ENCODE measurements around the gene ZMYND15. TPM values are rescaled to one million over a fixed set of nuclear protein-coding genes. Genes with fewer than 3 reads are reported as not detected.

ZMYND15 gene
- total and polyA plus RNA-seq, 2 of the 13 experiments (the other 11 are each of a cell fraction or from before 2014, with no cell fraction given), result 0.24 to 2.7 TPM

DNA sequence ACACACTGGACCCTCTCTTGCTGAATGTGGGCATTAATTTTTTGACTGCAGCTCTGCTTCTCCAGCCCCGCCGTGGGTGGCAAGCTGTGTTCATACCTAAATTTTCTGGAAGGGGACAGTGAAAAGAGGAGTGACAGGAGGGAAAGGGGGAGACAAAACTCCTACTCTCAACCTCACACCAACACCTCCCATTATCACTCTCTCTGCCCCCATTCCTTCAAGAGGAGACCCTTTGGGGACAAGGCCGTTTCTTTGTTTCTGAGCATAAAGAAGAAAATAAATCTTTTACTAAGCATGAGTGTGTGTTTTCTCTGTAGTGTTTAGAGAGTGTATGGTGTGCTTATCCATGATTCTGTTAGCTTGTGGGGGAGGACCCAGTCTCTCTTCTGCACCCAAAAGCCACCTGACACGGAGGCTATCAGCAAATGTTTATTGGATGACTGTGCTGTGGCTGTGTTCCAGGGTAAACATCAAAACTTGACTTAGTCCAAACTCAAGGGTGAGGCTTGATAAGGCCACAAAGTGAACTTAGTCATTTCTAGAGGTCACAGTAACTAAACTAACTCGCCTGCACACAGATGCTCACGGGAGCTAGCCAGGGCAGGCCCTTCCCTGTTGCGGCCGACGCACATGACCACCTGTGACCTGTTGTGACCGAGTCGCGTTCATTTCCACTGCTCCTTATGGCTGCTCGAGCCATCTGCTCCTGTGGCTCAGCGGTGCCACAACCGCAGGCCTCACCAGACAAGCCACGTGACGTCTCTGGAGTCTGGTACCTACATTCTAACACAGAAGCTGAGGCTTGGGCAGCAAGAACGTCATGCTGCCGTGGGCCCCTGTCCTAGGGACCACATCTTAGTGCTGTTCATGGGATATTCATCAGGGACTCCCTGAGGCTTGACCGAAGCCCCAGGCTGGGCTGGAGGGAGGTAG lies 18.2 kb upstream of the ZMYND15 start (continued):
- TF ChIP-seq, protein P1, sequence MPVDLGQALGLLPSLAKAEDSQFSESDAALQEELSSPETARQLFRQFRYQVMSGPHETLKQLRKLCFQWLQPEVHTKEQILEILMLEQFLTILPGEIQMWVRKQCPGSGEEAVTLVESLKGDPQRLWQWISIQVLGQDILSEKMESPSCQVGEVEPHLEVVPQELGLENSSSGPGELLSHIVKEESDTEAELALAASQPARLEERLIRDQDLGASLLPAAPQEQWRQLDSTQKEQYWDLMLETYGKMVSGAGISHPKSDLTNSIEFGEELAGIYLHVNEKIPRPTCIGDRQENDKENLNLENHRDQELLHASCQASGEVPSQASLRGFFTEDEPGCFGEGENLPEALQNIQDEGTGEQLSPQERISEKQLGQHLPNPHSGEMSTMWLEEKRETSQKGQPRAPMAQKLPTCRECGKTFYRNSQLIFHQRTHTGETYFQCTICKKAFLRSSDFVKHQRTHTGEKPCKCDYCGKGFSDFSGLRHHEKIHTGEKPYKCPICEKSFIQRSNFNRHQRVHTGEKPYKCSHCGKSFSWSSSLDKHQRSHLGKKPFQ (CRISPR knock-in tag; IDR thresholded peaks at IDR 0.05; ENCODE audit: insufficient replicate concordance), result no peak
- TF ChIP-seq HNRNPLL (IDR thresholded peaks at IDR 0.05; ENCODE audit: low read depth, low read length, poor library complexity, severe bottlenecking), result peak; percentile 51
- TF ChIP-seq HNRNPUL1 (IDR thresholded peaks at IDR 0.05; ENCODE audit: low read depth, low read length), result no peak
- no peak for TF ChIP-seq RFX1 (IDR thresholded peaks at IDR 0.05)
- TF ChIP-seq ZNF343 (CRISPR knock-in tag; IDR thresholded peaks at IDR 0.05), result no peak
- TF ChIP-seq ETV5 (CRISPR knock-in tag; IDR thresholded peaks at IDR 0.05; ENCODE audit: borderline replicate concordance), result peak; percentile 36; the same call in 1 of the 2 replicates
- no peak for TF ChIP-seq XBP1 (CRISPR knock-in tag; IDR thresholded peaks at IDR 0.05)
- no peak for TF ChIP-seq ZNF468 (CRISPR knock-in tag; IDR thresholded peaks at IDR 0.05)
- TF ChIP-seq ZNF124 (CRISPR knock-in tag; IDR thresholded peaks at IDR 0.05), result no peak
- TF ChIP-seq ZNF720 (CRISPR knock-in tag; IDR thresholded peaks at IDR 0.05), result no peak
- TF ChIP-seq, protein P2, sequence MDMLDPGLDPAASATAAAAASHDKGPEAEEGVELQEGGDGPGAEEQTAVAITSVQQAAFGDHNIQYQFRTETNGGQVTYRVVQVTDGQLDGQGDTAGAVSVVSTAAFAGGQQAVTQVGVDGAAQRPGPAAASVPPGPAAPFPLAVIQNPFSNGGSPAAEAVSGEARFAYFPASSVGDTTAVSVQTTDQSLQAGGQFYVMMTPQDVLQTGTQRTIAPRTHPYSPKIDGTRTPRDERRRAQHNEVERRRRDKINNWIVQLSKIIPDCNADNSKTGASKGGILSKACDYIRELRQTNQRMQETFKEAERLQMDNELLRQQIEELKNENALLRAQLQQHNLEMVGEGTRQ (IDR thresholded peaks at IDR 0.05; ENCODE audit: low read depth, low read length), result peak; percentile 47; the same call in 1 of the 2 replicates
- TF ChIP-seq, protein P2 (CRISPR knock-in tag; IDR thresholded peaks at IDR 0.05; ENCODE audit: borderline replicate concordance), result peak; percentile 79; the same call in 1 of the 2 replicates
- no peak for TF ChIP-seq GTF2F1 (IDR thresholded peaks at IDR 0.05; ENCODE audit: low read length)
- peak; percentile 43; the same call in 1 of the 2 replicates for TF ChIP-seq TBX3 (IDR thresholded peaks at IDR 0.05; ENCODE audit: borderline replicate concordance)
- TF ChIP-seq, protein P3, sequence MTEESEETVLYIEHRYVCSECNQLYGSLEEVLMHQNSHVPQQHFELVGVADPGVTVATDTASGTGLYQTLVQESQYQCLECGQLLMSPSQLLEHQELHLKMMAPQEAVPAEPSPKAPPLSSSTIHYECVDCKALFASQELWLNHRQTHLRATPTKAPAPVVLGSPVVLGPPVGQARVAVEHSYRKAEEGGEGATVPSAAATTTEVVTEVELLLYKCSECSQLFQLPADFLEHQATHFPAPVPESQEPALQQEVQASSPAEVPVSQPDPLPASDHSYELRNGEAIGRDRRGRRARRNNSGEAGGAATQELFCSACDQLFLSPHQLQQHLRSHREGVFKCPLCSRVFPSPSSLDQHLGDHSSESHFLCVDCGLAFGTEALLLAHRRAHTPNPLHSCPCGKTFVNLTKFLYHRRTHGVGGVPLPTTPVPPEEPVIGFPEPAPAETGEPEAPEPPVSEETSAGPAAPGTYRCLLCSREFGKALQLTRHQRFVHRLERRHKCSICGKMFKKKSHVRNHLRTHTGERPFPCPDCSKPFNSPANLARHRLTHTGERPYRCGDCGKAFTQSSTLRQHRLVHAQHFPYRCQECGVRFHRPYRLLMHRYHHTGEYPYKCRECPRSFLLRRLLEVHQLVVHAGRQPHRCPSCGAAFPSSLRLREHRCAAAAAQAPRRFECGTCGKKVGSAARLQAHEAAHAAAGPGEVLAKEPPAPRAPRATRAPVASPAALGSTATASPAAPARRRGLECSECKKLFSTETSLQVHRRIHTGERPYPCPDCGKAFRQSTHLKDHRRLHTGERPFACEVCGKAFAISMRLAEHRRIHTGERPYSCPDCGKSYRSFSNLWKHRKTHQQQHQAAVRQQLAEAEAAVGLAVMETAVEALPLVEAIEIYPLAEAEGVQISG (CRISPR knock-in tag; IDR thresholded peaks at IDR 0.05), result peak; percentile 66; the same call in 1 of the 2 replicates
- no peak for TF ChIP-seq ZNF3 (CRISPR knock-in tag; IDR thresholded peaks at IDR 0.05)
- TF ChIP-seq ZFP36 (IDR thresholded peaks at IDR 0.05; ENCODE audit: borderline replicate concordance, low read depth, low read length, partially characterized antibody), result no peak
- no peak for TF ChIP-seq PRPF4 (IDR thresholded peaks at IDR 0.05; ENCODE audit: low read depth, low read length, poor library complexity, severe bottlenecking)
- TF ChIP-seq, protein P4, sequence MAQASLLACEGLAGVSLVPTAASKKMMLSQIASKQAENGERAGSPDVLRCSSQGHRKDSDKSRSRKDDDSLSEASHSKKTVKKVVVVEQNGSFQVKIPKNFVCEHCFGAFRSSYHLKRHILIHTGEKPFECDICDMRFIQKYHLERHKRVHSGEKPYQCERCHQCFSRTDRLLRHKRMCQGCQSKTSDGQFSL (CRISPR knock-in tag; IDR thresholded peaks at IDR 0.05), result no peak
- peak; percentile 63; the same call in 1 of the 2 replicates for TF ChIP-seq ZNF33B (CRISPR knock-in tag; IDR thresholded peaks at IDR 0.05)
- TF ChIP-seq HES4 (CRISPR knock-in tag; IDR thresholded peaks at IDR 0.05; ENCODE audit: borderline replicate concordance), result no peak
- TF ChIP-seq, protein P5, sequence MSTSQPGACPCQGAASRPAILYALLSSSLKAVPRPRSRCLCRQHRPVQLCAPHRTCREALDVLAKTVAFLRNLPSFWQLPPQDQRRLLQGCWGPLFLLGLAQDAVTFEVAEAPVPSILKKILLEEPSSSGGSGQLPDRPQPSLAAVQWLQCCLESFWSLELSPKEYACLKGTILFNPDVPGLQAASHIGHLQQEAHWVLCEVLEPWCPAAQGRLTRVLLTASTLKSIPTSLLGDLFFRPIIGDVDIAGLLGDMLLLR (CRISPR knock-in tag; IDR thresholded peaks at IDR 0.05), result no peak
